ENCODE results near the gene PLPP1.

Gene PLPP1

GRCh38 chr5:55533521-55534435, 986 bp downstream of the PLPP1 start:
- peaks cover 4% of the 10 kb centered on the region; the same call in 1 of the 2 replicates for H3K4me1 ChIP-seq
- no peaks in the 10 kb centered on the region for H3K36me3 ChIP-seq
- TF ChIP-seq CTCF (IDR thresholded peaks at IDR 0.05; ENCODE audit: low read depth, low read length): no peak
- no peaks in the 10 kb centered on the region for H3K9me3 ChIP-seq
- peak overlapping the region; percentile 73 for H3K4me3 ChIP-seq (ENCODE audit: low read depth, low read length)
- no peaks in the 10 kb centered on the region for H3K27me3 ChIP-seq
- peak; percentile 73 for DNase-seq

GRCh38 chr5:55530669-55531068, 4.1 kb downstream of the PLPP1 start:
- H3K4me1 ChIP-seq: peaks cover 4% of the 10 kb centered on the region; the same call in 1 of the 2 replicates
- no peak overlapping the region for H3K4me3 ChIP-seq (ENCODE audit: low read depth, low read length)
- no peaks in the 10 kb centered on the region for H3K27me3 ChIP-seq
- H3K36me3 ChIP-seq: no peaks in the 10 kb centered on the region
- no peak for DNase-seq
- H3K9me3 ChIP-seq: no peaks in the 10 kb centered on the region
- no peak for TF ChIP-seq CTCF (IDR thresholded peaks at IDR 0.05; ENCODE audit: low read depth, low read length)

- TF ChIP-seq CTCF (IDR thresholded peaks at IDR 0.05; ENCODE audit: low read depth, low read length): no peak
- no peaks in the 10 kb centered on the region for H3K9me3 ChIP-seq
Observed at GRCh38 chr5:55524816-55525215, 9.9 kb downstream of the PLPP1 start.

GRCh38 chr5:55523293-55523692, 11.5 kb downstream of the PLPP1 start:
- Histone ChIP-seq H3K9me3 (no peaks in the 10 kb centered on the region), H3K27me3 (no peaks in the 10 kb centered on the region), H3K4me3 (ENCODE audit: low read depth, low read length) (no peak overlapping the region), H3K4me1 (no peaks in the 10 kb centered on the region), H3K36me3 (no peaks in the 10 kb centered on the region)
- TF ChIP-seq CTCF (IDR thresholded peaks at IDR 0.05; ENCODE audit: low read depth, low read length): no peak
- DNase-seq: no peak

More at GRCh38 chr5:55524816-55525215, 9.9 kb downstream of the PLPP1 start:
- no peak for DNase-seq
- H3K36me3 ChIP-seq: no peaks in the 10 kb centered on the region
- no peaks in the 10 kb centered on the region for H3K27me3 ChIP-seq
- H3K4me3 ChIP-seq (ENCODE audit: low read depth, low read length): no peak overlapping the region
- no peaks in the 10 kb centered on the region for H3K4me1 ChIP-seq

GRCh38 chr5:55521881-55522280, 12.9 kb downstream of the PLPP1 start:
- no peaks in the 10 kb centered on the region for H3K27me3 ChIP-seq

More at GRCh38 chr5:55521881-55522280, 12.9 kb downstream of the PLPP1 start:
- H3K4me1 ChIP-seq: no peaks in the 10 kb centered on the region
- H3K9me3 ChIP-seq: no peaks in the 10 kb centered on the region
- no peak for TF ChIP-seq CTCF (IDR thresholded peaks at IDR 0.05; ENCODE audit: low read depth, low read length)
- no peak overlapping the region for H3K4me3 ChIP-seq (ENCODE audit: low read depth, low read length)
- H3K36me3 ChIP-seq: no peaks in the 10 kb centered on the region
- DNase-seq: no peak

Measured in BE2C (cell line).